ENCODE results near the gene PDE7B.

GRCh38 chr6:136150961-136151360 lies 299.5 kb downstream of the PDE7B start:
- TF ChIP-seq, protein P1, sequence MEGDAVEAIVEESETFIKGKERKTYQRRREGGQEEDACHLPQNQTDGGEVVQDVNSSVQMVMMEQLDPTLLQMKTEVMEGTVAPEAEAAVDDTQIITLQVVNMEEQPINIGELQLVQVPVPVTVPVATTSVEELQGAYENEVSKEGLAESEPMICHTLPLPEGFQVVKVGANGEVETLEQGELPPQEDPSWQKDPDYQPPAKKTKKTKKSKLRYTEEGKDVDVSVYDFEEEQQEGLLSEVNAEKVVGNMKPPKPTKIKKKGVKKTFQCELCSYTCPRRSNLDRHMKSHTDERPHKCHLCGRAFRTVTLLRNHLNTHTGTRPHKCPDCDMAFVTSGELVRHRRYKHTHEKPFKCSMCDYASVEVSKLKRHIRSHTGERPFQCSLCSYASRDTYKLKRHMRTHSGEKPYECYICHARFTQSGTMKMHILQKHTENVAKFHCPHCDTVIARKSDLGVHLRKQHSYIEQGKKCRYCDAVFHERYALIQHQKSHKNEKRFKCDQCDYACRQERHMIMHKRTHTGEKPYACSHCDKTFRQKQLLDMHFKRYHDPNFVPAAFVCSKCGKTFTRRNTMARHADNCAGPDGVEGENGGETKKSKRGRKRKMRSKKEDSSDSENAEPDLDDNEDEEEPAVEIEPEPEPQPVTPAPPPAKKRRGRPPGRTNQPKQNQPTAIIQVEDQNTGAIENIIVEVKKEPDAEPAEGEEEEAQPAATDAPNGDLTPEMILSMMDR (conservative IDR thresholded peaks at IDR 0.05 in 1 of 2, IDR thresholded peaks at IDR 0.05 in 1 of 2; ENCODE audit: low read depth in 1 of 2, low read length in 2 of 2) = no peak
- no peak for TF ChIP-seq EZH2 (IDR thresholded peaks at IDR 0.05; ENCODE audit: low read length, missing control alignments)

Data from fibroblast of lung (primary cell).